Measurements from ENCODE around the gene FHOD3. TPM values are rescaled to one million over a fixed set of nuclear protein-coding genes. Genes with fewer than 3 reads are reported as not detected.
A peak's percentile ranks its signal among the peaks of the same experiment; 100 is the strongest.

Gene FHOD3
- total and polyA plus RNA-seq, 7 donors = 5.4 to 98.2 (median 20.2) TPM

- peak overlapping the region; percentile 65 for H3K27ac ChIP-seq
- peak; percentile 39 to 87 (median 84) for ATAC-seq
These were observed 160.2 kb downstream of the FHOD3 start for GRCh38 chr18:36457683-36458082.

GRCh38 chr18:36458306-36458705 is 160.8 kb downstream of the FHOD3 start:
- ATAC-seq = peak in 2 of 4 donors; percentile 38 to 50
- Histone ChIP-seq H3K4me3 (no peak overlapping the region), H3K27me3 (ENCODE audit: insufficient read depth in 3 of 3, low read length in 2 of 3) (no peaks in the 10 kb centered on the region), H3K4me1 (peaks cover 23% of the 10 kb centered on the region), H3K27ac (peak overlapping the region; percentile 65), H3K36me3 (ENCODE audit: insufficient read depth in 1 of 2, low read depth in 1 of 2) (no peaks in the 10 kb centered on the region), H3K9me3 (no peaks in the 10 kb centered on the region)
- WGBS, 3 donors = 83 to 89% (median 87%) methylated on average over 1 of the region's 1 CpG
- intact Hi-C loops (cut with DNase I) = loop anchor here in 1 of 2 donors (5.0 kb wide), 1 partner anchor 51 kb away; no protein-coding TSS in a partner anchor
- no peak for TF ChIP-seq CTCF (IDR thresholded peaks at IDR 0.05)
- DNase-seq = no peak

More at GRCh38 chr18:36457683-36458082, 160.2 kb downstream of the FHOD3 start:
- intact Hi-C loops (cut with DNase I) = loop anchor here in 1 of 2 donors (5.0 kb wide), 1 partner anchor 50 kb away; no protein-coding TSS in a partner anchor
- WGBS, 3 donors = 22 to 46% (median 23%) methylated on average over 1 of the region's 1 CpG
- Histone ChIP-seq H3K36me3 (ENCODE audit: insufficient read depth in 1 of 2, low read depth in 1 of 2) (no peaks in the 10 kb centered on the region), H3K4me1 (peaks cover 23% of the 10 kb centered on the region), H3K4me3 (no peak overlapping the region), H3K9me3 (no peaks in the 10 kb centered on the region), H3K27me3 (ENCODE audit: insufficient read depth in 3 of 3, low read length in 2 of 3) (no peaks in the 10 kb centered on the region)
- no peak for TF ChIP-seq CTCF (IDR thresholded peaks at IDR 0.05)
- no peak for DNase-seq

GRCh38 chr18:36459203-36459602 is 161.7 kb downstream of the FHOD3 start:
- no peak overlapping the region for H3K27ac ChIP-seq
- intact Hi-C loops (cut with DNase I) = loop anchor here in 1 of 2 donors (5.0 kb wide), 1 partner anchor 52 kb away; no protein-coding TSS in a partner anchor

GRCh38 chr18:36459786-36460185 is 162.3 kb downstream of the FHOD3 start:
- no peak for DNase-seq
- no peaks in the 10 kb centered on the region for H3K36me3 ChIP-seq (ENCODE audit: insufficient read depth in 1 of 2, low read depth in 1 of 2)
- H3K4me1 ChIP-seq = peaks cover 33% of the 10 kb centered on the region
- intact Hi-C loops (cut with DNase I) = loop anchor here in 1 of 2 donors (5.0 kb wide), 1 partner anchor 52 kb away; no protein-coding TSS in a partner anchor
- 65 to 79% (median 73%) methylated on average over 3 of the region's 3 CpGs for WGBS, 3 donors
- ATAC-seq = no peak
- H3K27ac ChIP-seq = no peak overlapping the region
- H3K9me3 ChIP-seq = no peaks in the 10 kb centered on the region
- no peak for TF ChIP-seq CTCF (IDR thresholded peaks at IDR 0.05)
- no peak overlapping the region for H3K4me3 ChIP-seq
- H3K27me3 ChIP-seq (ENCODE audit: insufficient read depth in 3 of 3, low read length in 2 of 3) = no peaks in the 10 kb centered on the region

More at GRCh38 chr18:36459203-36459602, 161.7 kb downstream of the FHOD3 start:
- WGBS, 3 donors = 92 to 97% (median 96%) methylated on average over 4 of the region's 4 CpGs
- no peak overlapping the region for H3K4me3 ChIP-seq
- no peak for DNase-seq
- TF ChIP-seq CTCF (IDR thresholded peaks at IDR 0.05) = no peak
- no peaks in the 10 kb centered on the region for H3K27me3 ChIP-seq (ENCODE audit: insufficient read depth in 3 of 3, low read length in 2 of 3)
- peaks cover 30% of the 10 kb centered on the region for H3K4me1 ChIP-seq
- H3K36me3 ChIP-seq (ENCODE audit: insufficient read depth in 1 of 2, low read depth in 1 of 2) = no peaks in the 10 kb centered on the region
- ATAC-seq = no peak
- no peaks in the 10 kb centered on the region for H3K9me3 ChIP-seq
